Femur (tissue), 1 donor: ENCODE measurements around the gene CAST.
"Not testable (repeated sequence)": the region's sequence is repeated elsewhere in the genome, so short reads cannot be mapped to it uniquely, and the experiment has no call there.

Experiments used
- DNase-seq: peaks from one replicate; pipeline ENCODE4 v3.0.0-alpha.2; 2017

Gene CAST

GRCh38 chr5:96788112-96788749, 126.1 kb downstream of the CAST start:
- DNase-seq: no peak

- no peak for DNase-seq
These were observed 127.7 kb downstream of the CAST start for GRCh38 chr5:96789794-96790330.

DNA sequence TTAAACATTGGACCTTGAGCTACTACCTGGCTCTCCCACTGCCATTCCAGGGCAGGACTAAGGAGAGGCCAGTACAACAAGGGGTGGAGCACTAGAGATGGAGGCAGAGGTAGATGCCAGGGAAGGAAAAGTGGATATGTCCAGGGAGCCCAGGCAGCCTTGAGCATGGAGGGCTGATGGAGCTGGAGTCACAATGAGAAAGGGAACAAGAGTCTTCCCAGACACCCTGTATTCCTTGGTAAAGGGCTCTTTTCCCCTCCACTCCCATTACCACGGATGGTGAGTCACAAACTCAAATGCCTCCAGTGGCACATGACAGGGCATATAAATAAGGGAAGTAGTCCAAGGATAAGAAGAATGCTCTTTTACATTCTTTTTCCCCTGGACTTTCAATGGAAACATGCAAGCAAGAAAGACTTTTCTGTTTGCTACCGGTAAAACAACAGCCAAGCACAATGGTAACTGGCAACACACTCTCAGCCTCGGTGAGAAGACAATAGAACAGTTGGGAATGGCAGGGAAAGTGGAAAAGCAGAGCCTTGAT, 128.9 kb downstream of the CAST start:
- no peak for DNase-seq

DNA sequence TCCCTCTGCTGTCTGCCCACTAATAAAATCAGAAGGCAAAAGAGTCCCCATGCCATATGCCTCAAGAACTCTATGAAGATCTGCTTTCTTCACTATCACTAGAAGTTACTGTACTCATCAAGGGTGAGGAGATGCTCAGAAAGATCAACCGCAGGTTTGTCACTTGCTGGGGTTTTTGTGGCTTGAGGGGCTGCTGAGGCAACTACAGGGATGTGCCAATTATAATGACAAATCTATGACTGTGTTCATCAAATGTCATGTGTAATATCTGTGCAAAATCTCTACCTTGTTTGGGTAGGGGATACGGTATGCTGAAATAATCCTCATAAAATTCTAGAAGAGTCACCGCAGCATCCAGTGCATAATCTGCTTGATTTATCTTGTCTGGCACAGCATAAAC, 132.6 kb downstream of the CAST start:
- DNase-seq: no peak

- no peak for DNase-seq
These were observed 133.4 kb downstream of the CAST start for GRCh38 chr5:96795626-96796025.

- no peak for DNase-seq
These were observed 134.3 kb downstream of the CAST start for GRCh38 chr5:96796434-96796833.

- DNase-seq: not testable (repeated sequence)
These were observed 139.5 kb downstream of the CAST start for GRCh38 chr5:96801718-96802117.

DNA sequence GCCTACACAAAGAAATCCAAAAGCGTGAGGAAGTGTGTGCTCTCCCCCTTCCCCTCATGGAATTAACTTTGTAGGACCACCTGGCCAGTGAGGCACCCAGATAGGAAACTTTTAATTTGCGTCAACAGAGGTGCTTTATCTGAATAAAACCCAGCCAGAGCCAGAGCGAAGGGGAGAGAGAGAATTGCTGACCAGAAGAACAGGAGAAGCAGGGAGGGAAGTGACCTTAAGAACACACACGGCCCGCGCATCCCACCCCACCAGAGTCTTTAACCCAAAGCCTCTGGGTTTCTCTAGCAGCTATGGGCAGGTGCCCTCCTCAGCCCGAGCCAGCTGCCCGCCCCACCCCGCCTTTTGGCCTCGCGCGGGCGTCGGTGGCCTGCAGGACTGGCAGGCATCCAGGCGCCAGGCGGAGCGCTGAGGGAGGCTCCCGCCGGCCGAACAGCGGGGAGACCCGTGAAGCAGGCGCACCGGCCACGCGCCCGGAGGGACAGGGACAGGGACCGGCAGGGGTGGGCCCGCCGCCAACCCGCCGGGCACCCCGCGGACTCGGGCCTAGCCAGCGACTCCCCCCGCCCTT, 145.0 kb downstream of the CAST start:
- DNase-seq: peak; percentile 88

DNA sequence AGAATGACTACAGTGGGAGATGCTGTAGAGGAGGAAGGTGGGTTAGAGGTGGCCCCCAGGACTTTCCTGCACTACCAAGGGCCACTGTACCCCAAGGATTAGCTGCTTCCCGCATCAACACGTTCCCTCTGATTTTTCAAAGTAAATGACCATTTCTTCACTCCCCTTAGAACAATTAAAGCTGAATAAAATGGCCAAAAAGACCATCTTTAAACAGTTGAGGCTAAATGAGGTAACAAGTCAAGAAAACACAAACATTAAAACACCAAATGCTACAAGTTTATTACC, 146.3 kb downstream of the CAST start:
- DNase-seq: no peak

DNA sequence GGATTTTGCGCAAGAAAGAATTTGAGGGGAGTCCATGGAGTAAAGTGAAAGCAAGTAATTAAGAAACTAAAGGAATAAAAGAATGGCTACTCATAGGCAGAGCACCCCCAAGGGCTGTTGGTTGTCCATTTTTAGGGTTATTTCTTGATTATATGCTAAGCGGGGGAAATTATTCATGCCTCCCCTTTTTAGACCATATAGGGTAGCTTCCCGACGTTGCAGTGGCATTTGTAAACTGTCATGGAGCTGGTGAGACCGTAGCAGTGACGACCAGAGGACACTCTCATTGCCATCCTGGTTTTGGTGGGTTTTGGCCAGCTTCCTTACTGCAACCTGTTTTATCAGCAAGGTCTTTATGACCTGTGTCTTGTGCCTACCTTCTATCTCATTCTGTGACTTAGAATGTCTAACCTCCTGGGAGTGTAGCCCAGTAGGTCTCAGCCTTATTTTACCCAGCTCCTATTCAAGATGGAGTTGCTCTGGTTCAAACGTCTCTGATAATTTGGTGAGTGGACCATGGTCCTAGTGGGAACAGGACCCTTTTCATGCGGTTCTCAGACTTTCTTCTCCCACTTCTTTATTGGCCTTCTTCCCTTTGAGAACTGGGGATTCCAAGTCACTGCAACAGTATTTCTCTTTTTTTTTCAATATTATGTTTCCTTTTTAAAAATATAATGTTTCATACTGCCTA, 146.8 kb downstream of the CAST start:
- DNase-seq: no peak

DNA sequence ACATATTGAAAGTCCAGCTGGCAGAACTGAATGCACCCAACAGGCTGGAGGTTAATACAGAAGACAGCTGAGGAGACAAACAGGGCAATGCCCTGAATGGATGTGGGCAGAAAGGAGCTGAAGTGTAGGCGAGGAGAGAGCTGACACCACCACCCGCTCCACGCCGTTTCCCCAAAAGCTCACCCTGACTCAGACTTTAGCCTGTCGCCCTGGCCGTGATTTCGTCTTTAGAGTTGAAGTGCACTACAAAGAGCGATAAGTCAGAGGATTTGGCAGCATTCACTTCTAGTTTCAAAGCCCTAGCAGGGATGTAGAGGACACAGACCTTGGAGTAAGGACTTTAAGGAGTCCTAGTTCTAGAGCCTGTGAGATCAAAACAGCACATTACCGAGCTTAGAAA, 147.7 kb downstream of the CAST start:
- DNase-seq: no peak

- no peak for DNase-seq
These were observed 150.7 kb downstream of the CAST start for GRCh38 chr5:96812851-96813250.

DNA sequence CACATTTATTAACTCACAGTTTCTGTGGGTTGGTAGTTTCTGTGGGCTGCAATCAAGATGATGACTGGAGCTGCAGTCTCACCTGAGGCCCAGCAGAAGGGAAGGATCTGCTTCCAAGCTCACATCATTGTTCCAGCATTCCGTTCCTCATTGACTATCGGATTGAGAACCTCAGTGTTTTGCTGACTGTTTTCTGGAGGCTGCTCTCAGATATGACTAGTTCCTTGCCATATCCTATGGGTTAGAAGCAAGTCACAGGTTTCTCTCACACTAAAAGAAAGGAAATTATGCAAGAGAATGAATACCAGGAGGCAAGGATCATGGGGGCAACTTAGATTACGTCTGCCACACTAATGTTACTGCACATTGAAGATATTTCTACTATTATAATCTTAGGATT, 151.9 kb downstream of the CAST start:
- DNase-seq: no peak

- no peak for DNase-seq
These were observed 154.3 kb downstream of the CAST start for GRCh38 chr5:96816411-96816939.

- no peak for DNase-seq
These were observed 154.8 kb downstream of the CAST start for GRCh38 chr5:96816991-96817390.

DNA sequence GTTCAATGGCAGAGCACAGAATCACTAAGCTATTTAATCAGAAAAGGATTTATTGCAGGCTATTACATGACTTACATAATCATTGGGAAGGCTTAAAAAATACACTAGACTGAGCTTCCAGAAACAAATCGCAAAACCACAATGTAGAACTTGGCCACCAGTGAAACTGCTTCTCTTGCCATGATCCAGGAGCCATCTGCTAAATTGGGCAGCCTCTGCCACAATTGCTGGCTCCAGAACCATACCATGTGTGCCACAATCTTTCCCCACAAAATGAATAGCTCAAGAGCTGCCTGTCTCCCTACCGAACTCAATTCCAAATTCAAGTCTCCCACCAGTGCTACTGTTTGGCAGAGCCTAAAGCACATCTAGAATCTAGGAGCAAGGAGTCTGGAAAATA, 155.3 kb downstream of the CAST start:
- DNase-seq: peak; percentile 53

DNA sequence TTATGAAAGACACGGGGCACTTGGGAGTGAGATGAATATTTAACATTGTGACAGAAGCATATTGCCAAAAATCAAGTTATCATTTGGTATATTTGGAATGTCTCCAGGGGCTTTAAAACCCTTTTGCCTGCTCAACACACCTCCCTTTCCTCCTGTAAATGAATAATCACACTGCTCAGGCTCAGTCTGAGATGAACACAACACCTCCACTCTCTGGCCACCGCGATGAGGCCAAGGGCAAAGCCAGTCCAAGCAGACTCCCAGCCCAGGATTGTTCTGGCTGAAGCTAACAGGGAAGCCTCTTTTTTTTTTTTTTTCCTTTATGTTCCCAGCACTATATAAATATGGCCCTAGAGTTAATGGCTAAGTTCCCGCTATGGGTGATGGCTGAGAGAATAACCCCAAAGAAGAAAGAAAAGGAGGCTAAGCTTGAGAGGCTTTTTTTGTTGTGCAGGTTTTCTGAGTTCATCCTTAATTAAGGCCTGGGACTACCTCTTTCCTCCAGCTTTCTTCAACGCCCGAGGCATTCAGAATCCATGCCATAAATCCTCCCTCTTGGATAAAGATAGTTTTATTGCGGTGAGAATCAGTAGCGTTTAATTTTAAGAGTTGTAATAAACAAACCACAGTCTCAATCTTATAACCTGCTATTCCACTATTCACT, 156.1 kb downstream of the CAST start:
- DNase-seq: no peak

GRCh38 chr5:96819806-96820205, 157.6 kb downstream of the CAST start:
- no peak for DNase-seq

DNA sequence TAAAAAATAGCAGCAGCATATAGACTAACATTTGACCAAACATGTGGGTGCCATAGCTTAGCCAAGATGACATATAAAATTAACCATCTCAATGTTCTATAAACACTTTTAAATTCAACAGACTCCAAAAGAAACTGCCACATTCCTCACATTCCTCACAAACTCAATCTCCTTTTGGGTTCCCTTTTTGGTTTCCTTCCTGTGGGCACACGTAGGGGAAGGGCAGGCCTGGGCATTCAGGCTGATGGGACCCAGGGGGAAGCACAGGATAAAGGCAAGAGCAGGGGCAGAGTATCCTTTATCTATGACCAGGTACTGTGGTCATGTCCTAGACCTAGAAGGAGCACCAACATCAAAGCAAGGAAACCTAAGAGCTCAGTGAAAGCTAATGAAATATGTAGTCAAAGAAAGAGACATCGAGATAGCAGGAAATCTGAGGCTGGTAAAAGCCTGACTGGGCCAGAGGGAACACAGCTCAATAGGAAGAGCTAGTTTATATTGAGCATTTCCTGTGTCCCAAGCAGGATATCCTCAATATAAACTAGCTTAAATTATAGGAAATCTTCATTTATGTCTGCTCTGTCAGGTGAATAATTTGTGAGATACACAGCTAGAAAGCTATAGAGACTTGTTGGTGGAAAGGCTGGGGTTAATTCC, 159.2 kb downstream of the CAST start:
- no peak for DNase-seq

DNA sequence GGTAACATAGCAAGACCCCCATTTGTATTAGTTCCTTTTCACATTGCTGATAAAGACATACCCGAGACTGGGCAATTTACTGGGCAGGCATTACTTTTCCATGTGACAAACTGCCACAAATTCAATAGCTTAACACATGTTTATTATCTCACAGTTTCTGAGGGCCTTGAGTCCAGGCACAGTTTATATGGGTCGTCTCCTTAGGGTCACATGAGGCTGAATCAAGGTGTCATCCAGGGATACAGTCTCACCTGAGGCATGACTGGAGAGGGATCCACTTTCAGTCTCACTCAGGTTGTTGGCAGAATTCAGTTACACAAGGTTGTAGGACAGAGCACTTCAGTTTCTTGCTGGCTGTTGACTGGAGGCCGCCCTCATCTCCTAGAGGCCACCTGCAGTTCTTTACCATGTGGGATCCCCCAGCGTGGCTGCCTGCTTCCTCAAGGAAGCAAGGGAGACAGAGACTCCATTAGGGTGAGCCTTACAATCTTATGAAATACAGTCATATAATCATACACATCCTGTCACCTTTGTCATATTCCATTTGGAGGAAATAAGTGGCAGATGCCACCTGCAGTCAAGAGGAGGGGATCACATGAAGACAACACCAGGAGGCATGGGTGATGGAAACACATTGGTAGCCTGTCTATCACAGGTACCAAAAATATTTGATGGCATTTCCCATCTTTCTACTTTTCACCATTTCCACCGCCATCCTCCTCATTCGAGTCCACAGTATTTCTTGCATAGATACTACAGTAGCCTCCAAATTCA, 160.7 kb downstream of the CAST start:
- DNase-seq: no peak

GRCh38 chr5:96823900-96824380, 161.8 kb downstream of the CAST start:
- DNase-seq: no peak
